Measurements from ENCODE around the gene ANKRD44.

ANKRD44 gene

GRCh38 chr2:197137826-197138477, 172.6 kb downstream of the ANKRD44 start:
- DNase-seq = no peak

DNA sequence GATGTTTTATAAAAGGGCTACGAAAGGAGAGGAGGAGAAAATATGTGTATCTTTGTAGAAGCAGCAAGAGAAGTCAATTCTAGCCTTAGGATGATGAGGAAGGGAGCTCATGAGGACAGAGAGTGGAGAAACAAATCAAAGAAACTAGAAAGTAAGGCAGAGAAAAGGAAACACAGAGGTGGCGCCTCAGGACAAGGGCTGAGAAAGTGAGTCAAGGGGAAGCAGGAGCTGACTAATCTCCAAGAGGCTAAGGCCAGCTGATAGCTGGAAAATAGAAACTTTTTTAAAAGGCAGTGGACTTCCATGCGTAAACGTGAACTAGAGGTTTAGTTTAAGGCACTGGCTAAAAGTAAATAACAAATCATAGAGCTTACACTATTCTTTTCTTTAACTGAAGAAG, 173.3 kb downstream of the ANKRD44 start:
- DNase-seq = no peak

DNA sequence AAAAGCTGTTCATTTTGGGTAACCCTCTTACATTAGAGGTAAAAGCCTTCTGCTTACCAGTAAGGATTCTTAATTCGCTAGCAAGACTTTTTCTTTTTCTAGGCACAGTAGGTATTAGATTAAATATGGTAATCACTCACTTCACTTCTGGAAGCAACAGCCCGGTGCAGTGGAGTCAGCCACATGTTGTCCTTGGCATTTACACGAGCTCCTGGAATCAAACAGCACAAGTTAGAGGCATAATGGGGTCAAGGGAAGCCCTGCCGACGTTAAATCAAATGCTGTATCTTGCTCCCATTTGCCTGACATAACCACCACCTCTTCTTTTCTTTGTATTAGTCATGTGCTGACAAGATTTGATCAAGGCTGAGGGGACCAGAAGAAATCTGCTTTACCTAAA, 174.1 kb downstream of the ANKRD44 start:
- DNase-seq = no peak

DNA sequence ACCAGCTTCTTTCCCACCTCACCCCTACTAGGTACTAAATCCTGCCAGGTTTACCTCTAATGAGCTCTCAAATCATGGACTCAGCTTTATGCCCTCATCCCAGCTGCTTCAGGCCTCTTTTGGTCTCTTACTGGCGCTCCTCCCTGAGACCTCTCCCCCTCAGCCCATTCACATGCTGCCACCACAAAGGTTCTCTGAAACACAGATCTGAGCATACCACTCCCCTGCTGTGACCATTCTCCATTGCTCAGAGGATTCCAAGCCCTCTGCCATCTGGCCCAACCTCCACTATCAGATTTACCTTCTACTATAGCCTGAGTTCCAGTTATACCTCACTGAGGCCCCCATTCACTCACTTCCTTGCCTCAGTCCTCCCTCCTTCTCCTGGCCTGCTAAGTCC, 174.8 kb downstream of the ANKRD44 start:
- DNase-seq = no peak

DNA sequence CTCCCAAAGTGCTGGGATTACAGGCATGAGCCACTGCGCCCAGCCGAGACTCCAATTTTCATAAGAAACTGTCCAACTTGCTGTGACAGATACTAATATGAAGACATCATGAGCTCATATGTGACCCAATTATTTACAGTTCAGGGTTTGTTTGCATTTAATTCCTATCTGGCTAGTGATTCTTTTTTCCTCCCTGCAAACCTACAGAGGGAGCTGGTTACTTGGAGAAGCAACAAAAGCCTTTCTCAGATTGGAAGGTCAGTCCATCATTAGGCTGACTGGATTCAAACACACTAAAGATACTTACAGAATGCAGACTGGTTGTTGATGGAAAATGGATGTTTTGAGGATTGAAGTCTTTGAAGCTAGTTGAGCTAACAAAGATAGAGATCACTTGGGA, 176.4 kb downstream of the ANKRD44 start:
- DNase-seq = no peak

DNA sequence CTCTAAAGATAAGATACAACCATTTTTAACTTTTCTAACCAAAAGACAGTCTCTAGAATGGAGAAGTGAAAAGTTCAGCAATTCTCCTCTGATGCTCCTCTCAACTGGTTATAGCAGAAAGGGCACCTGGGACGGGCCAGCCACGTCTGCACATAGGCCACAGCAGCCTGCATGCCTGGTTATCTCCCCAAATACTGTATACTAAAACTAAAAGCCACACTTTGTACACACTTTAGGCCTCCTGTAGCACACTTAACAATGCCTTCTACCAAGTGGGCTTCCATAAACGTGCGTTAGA, 179.1 kb downstream of the ANKRD44 start:
- no peak for DNase-seq

DNA sequence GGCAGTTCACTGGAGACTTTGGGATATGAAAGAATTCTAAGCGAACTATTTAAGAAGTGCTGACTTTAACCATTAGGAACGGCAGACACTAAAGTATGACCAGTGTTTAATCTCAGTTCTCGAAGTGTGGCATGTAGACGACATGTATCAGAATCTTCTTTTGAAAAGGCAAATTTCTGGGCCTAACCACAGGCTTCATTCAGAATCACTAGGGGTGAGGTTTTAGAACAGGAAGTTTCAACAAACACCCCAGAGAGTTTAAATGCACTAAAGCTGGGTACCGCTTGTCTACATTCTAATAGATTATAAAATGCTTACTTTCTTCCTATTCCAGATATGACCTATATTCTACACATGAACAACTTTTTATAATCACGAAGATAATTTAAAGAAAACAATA, 180.3 kb downstream of the ANKRD44 start:
- DNase-seq = no peak

- no peak for DNase-seq
Measured at GRCh38 chr2:197128897-197129296, 181.7 kb downstream of the ANKRD44 start.

DNA sequence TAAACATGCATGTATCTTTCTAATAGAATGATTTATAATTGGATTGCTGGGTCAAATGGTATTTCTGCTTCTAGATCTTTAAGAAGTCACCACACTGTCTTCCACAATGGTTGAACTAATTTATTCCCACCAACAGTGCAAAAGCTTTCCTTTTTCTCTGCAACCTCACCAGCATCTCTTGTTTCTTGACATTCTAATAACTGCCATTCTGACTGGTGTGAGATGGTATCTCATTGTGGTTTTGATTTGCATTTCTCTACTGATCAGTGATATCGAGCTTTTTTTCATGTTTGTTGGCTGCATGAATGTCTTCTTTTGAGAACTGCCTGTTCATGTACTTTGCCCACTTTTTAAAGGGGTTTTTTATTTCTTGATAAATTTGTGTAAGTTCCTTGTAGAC, 182.5 kb downstream of the ANKRD44 start:
- DNase-seq = no peak

DNA sequence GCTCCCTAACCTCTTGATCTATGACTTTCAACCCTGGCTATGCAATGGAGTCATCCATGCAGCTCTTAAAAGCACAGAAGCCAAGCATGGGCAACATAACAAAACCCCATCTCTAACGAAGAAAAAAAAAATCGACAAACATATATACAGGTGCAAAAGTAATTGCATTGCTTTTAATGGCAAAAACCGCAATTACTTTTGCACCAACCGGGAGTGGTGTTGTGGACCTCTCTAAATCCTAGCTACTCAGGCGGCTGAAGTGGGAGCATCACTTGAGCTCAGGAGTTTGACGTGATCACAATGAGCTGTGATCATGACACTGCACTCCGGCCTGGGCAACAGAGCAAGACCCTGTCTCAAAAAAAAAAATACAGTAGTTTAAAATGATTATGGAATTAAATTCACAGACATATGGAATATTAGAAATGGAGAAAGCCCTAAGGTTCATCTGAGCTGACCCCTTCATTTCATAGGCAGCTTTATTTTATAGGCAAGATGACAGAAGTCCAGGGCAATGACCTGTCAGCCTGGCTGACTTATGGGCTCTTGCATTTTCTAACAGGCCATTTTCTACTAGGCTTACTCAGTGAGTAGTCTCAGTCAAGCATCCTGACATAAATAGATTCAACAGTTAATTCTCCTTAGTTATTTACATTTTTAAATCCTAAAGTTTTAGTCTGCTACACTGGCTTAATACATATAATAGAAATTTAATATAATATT, 183.8 kb downstream of the ANKRD44 start:
- DNase-seq = no peak

DNA sequence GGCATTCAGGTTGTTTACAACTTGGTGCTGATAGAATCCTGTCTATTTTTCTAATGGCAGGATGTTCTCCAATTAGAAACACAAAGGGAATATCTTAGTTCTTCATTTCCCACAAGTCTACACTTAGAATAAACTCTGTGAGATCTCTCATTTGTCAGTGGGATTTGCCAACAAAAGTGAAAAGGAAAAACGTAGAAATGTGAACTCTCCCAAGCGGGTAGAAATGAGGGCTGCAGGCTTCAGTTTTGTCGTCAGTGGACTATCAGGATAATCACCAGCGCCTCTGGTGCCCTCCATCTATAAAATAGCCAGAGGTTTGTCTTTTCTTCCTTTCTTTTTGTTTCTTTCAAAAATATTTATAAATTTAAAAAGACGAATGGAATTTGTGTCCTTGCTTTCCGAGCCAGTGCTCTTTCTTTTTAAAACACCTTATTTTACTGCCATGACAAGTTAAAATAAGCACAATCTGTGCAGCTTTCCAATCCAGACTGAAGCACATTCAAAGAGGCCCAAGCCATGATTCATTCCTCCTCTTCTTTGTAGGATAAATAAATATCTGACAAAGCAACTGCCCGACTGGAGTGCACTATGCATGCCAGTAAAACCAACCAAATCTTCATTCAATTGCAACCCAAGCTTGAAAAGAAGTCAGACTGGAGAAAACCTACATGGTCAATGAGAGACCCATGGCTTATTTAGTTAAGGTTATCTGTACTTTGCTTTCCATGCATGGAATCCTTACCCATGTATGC, 185.8 kb downstream of the ANKRD44 start:
- DNase-seq = peak in 1 of 2 donors; percentile 47

DNA sequence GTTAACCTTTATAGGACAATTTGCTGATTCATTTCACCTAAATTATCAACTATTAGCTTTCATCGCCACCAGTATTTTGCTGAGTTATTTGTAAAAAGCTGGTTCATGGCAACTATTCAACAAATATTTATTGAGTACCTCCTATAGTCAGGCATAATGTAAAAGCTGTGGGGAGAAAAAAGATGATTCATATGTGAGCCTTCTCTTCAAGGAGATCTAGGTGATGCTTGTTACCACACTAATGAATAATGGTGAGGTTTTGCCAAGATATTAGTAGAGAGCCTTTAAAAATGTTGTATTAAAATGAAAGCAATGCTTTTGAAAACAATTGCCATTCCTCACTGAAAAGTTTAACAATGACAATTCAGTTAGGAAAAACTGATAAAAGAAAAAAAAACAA, 187.8 kb downstream of the ANKRD44 start:
- no peak for DNase-seq

DNA sequence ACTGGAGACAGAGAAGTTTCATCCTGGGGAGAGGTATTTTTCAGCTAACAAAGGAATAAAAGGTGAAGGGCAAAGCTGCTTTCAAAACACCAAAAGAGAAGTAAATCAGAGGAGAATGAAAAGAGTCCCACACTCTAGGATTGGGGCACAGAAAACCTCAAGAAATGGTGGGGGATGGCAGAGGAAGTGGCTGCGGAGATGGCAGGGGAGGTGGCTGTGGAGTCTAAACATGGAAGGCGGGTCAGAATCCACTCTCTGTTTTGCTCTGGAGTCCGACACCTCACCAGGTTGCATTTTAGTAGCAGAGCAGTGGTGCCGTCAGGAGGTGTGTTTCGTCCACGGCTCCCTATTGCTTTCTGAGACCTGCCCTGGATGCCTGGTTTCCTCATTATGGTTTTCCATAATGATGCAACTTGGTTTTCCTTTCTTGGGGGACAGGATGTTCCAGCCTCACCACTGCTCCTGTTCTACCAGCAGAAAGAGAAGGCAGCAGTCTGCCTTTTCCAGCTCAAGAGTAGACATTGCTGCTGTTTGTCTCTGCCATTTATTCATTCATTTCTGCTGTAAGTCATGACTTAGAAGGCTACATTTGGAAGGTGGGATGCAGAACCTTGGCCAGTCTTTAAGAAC, 188.7 kb downstream of the ANKRD44 start:
- no peak for DNase-seq

GRCh38 chr2:197121255-197121654, 189.3 kb downstream of the ANKRD44 start:
- no peak for DNase-seq

DNA sequence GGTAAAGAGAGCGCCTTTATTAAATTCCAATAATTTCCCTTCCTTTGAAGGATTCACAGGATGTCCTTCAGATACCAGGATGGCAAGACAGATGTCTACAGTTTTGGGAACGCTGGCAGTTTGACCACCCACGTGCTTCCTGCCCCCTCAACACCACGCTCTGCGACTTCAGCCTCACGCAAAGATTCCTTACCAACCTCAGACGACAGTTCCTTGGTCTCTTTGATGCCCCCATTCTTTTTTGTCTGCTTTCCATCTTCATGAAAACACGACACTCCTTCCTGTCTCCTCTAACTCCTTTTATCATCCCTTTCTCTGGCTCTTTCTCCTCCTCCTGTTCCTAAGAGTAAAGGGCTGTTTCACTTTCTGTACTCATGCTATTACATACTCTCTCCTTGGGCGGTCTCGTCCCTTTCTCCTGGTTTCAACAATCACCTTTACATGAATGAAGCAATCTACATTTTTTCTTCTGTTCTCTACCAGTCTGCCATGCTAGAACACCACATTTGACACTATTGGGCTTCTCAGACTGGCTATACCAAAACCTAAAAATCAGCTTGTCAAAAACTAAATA, 194.2 kb downstream of the ANKRD44 start:
- DNase-seq = no peak

DNA sequence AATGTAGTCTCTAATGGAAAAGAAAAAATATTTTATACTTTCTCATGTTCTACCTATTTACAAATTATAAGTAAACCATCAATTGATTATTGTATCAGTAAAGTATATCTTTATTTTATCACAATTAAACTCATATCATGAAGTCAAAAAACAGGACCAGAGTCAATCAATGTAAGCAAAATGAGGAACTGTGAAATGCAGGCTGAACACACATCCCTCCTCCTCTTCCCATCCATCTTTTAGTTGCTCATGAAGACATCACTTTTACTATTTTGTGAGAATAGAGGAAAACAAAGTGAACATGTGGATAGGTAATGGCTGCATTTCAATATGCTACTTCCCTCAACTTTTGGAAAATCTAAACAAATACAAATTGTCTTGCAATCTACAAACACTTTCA, 195.3 kb downstream of the ANKRD44 start:
- DNase-seq = no peak

- DNase-seq = peak in 1 of 2 donors; percentile 72
Measured at GRCh38 chr2:197113275-197113711, 197.3 kb downstream of the ANKRD44 start.

GRCh38 chr2:197109326-197109725, 201.3 kb downstream of the ANKRD44 start:
- DNase-seq = no peak

DNA sequence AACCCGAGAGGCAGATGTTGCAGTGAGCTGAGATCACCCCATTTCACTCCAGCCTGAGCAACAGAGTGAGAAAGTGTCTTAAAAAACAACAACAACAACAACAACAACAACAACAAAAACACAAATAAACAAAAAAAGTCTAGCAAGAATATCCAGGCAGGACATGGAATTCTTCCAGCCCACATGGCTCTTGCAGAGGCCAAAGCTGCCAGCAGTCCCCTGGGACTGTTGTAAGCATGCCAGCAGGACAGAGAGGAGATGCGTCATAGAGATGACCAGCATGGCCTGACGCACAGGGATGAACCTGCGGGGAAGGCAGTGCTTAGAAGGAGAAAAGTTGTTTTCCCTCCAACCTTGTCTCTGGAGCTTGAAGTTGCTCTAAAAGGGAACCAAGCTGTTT, 201.8 kb downstream of the ANKRD44 start:
- peak in 1 of 2 donors; percentile 20 for DNase-seq

GRCh38 chr2:197107291-197108269, 203.0 kb downstream of the ANKRD44 start:
- no peak for DNase-seq

DNA sequence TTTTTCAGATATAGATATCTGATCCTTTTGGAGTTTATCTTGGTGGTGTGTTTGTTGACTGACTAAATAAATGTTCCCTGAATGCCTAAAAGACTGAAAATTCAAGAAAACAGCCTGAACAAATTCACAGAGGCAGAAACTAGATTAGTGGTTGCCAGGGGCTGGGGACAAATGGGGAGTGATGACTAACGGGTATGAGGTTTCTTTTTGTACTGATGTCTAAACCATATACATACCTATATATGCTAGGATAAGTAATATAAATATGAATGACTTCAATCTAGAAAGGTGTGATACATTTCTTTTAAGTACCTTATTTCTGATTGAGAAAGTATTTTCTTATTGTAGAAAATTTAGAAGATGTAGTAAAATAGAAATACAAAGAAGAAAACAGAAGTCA, 207.2 kb downstream of the ANKRD44 start:
- DNase-seq = no peak

- DNase-seq = no peak
Measured at GRCh38 chr2:197102231-197102630, 208.3 kb downstream of the ANKRD44 start.

All from hippocampal formation (tissue), 2 donors.